BJ (cell line): ENCODE data around the gene ZBTB44. TPM values are rescaled to one million over a fixed set of nuclear protein-coding genes. Genes with fewer than 3 reads are reported as not detected.

Experiments used
- CTCF ChIA-PET: fragments of 350-600 bp; formaldehyde crosslinking; extraction: SDS; loops from one replicate; lab custom pipeline; 2021; ENCODE audit warnings: antibody characterized with exemption, inconsistent platforms; lab: Yijun Ruan, JAX
- POLR2A ChIA-PET: fragments of 300-600 bp; sonication (Branson Sonifier 250); formaldehyde crosslinking; extraction: SDS; loops from one replicate; lab custom pipeline; 2021; ENCODE audit warnings: antibody characterized with exemption; lab: Charles Lee
- DNase-seq: peaks from one replicate; pipeline ENCODE4 v3.0.0-alpha.2; 2011; ENCODE audit warnings: low read depth
- H3K27me3 ChIP-seq: 2 replicates; pipeline ENCODE4 v1.6.0; 2011; ENCODE audit warnings: low read length; ENCODE audit not compliant: control insufficient read depth, insufficient read depth
- H3K36me3 ChIP-seq: 2 replicates; pipeline ENCODE4 v1.5.1; 2011; ENCODE audit warnings: low read length; ENCODE audit not compliant: control insufficient read depth, insufficient read depth
- H3K4me3 ChIP-seq: 2 replicates; pipeline ENCODE4 v1.5.1; 2011; ENCODE audit warnings: low read depth, mild to moderate bottlenecking, control low read depth, low read length
- polyA plus RNA-seq: library from polyadenylated mRNA; depleted of rRNA; stranded (reverse); fragments of >200 nt; gene quantifications from 2 replicates; pipeline ENCODE4 v1.2.3, GENCODE V29; 2011
- TF ChIP-seq, protein P1 (sequence below): IDR thresholded peaks from 2 replicates; pipeline ENCODE4 v1.5.1; 2011; ENCODE audit warnings: low read depth, mild to moderate bottlenecking, control low read depth, inconsistent platforms, low read length, moderate library complexity; ENCODE audit not compliant: insufficient read depth

Gene ZBTB44
- polyA plus RNA-seq, 1 experiment, result 11.5 TPM

DNA sequence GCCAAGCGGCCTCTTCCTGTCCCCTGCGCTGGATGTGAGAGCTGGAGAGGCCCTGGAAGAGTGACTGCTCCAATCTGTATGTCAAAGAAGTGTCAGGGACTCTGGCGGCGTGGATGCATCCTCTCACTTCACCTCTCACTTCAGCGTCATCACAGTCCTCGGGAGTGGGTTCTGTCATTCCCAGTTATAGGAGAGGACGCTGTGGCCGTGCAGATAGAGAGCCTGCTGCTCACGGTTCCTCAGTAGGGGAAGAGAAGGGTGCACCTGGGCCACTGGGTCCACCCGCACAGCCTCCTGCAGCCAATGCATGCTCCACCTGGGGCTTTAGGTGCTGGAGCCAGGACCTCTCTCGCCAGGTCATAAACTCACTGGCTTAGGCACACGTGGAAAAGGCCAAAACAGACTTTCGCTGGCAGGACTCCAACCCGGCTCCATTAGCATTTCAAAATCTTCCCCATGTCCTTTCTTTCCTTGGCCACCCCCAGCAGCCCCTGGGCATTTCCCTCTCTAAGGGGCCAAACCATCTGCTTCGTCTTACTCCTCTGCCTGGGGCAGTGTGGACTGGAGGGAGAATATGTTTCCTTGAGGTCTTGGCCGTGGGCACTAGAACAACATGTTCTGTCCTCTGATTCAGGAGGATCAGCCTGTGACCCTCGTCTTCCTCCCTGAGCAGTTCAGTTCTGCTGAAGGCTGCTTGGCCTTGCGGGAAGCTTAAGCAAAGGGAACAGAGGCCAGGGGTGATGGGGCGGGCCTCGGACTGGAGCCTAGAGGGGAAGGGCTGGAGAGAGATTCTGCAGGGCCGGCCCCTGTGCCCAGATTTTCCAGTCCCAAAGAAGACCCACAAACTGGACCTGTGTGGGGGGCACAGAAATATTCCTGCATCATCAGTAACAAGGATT lies 97.3 kb downstream of the ZBTB44 start:
- no peak for DNase-seq
- H3K27me3 ChIP-seq, result peaks cover 26% of the 10 kb centered on the region
- CTCF ChIA-PET, result no interaction called here
- POLR2A ChIA-PET, result interaction anchor here (0.6 kb wide), 1 partner anchor 166 kb away, joined by 3 read pairs; no protein-coding TSS in a partner anchor
- H3K36me3 ChIP-seq, result no peaks in the 10 kb centered on the region
- TF ChIP-seq, protein P1, sequence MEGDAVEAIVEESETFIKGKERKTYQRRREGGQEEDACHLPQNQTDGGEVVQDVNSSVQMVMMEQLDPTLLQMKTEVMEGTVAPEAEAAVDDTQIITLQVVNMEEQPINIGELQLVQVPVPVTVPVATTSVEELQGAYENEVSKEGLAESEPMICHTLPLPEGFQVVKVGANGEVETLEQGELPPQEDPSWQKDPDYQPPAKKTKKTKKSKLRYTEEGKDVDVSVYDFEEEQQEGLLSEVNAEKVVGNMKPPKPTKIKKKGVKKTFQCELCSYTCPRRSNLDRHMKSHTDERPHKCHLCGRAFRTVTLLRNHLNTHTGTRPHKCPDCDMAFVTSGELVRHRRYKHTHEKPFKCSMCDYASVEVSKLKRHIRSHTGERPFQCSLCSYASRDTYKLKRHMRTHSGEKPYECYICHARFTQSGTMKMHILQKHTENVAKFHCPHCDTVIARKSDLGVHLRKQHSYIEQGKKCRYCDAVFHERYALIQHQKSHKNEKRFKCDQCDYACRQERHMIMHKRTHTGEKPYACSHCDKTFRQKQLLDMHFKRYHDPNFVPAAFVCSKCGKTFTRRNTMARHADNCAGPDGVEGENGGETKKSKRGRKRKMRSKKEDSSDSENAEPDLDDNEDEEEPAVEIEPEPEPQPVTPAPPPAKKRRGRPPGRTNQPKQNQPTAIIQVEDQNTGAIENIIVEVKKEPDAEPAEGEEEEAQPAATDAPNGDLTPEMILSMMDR, result no peak
- no peak overlapping the region for H3K4me3 ChIP-seq

DNA sequence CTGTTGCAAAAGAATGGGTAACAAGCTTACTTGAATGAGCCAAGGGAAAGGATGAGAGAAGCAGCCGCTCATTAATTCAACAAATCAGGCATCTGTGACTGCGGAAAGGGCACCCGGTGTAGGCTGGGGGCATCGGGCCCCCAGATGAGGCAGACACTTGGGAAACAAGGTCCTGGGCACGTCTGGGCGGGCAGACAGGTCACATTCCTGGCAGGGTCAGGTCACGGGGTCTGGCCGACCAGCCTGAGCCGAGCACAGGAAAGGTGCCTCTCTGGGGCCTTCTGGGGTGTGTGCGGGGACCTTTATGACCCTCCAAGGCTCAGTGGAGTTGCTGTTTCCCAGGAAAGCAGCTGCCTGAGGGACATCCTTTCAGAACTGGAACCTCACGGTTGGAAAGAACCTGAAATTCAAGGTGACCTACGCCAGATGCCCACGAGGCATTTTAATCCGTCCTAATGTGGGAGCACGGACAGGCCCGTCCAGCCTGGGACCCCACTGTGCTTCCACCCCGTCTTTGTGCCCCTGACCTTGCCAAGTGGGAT lies 98.1 kb downstream of the ZBTB44 start:
- ChIA-PET POLR2A (interaction anchor here (0.6 kb wide), 1 partner anchor 166 kb away, joined by 3 read pairs; no protein-coding TSS in a partner anchor), CTCF (interaction anchor here (0.8 to 1.8 kb wide), 3 partner anchors 31 to 215 kb away, joined by 3 to 6 read pairs (median 3); no protein-coding TSS in a partner anchor)
- no peak overlapping the region for H3K4me3 ChIP-seq
- TF ChIP-seq, protein P1, result no peak
- DNase-seq, result no peak
- peaks cover 26% of the 10 kb centered on the region for H3K27me3 ChIP-seq
- no peaks in the 10 kb centered on the region for H3K36me3 ChIP-seq

- DNase-seq, result no peak
- Histone ChIP-seq H3K27me3 (peaks cover 30% of the 10 kb centered on the region), H3K36me3 (no peaks in the 10 kb centered on the region), H3K4me3 (no peak overlapping the region)
- CTCF ChIA-PET, result interaction anchor here (0.8 to 1.8 kb wide), 4 partner anchors 31 to 646 kb away, joined by 3 to 6 read pairs (median 3); no protein-coding TSS in a partner anchor
- TF ChIP-seq, protein P1, result no peak
- POLR2A ChIA-PET, result no interaction called here
Measured at GRCh38 chr11:130216221-130216550, 98.5 kb downstream of the ZBTB44 start.

- DNase-seq, result no peak
- ChIA-PET CTCF (interaction anchor here (0.8 to 1.8 kb wide), 4 partner anchors 30 to 647 kb away, joined by 3 to 6 read pairs (median 3); no protein-coding TSS in a partner anchor), POLR2A (no interaction called here)
- no peaks in the 10 kb centered on the region for H3K36me3 ChIP-seq
- TF ChIP-seq, protein P1, result no peak
- peaks cover 31% of the 10 kb centered on the region for H3K27me3 ChIP-seq
- no peak overlapping the region for H3K4me3 ChIP-seq
Measured at GRCh38 chr11:130215531-130216220, 99.0 kb downstream of the ZBTB44 start.
